Measurements from ENCODE around the gene ARHGEF10L.

- TF ChIP-seq CTCF (IDR thresholded peaks at IDR 0.05; ENCODE audit: low read depth, low read length, poor library complexity, severe bottlenecking) (peak; percentile 14), EZH2phosphoT487 (IDR thresholded peaks at IDR 0.05; ENCODE audit: borderline replicate concordance, low read length) (no peak)
Measured at GRCh38 chr1:17612831-17613230, 73.3 kb downstream of the ARHGEF10L start.

All from DOHH2 (cell line).